GM12801 (cell line): ENCODE results near the gene VPREB1.

Source experiments
- TF ChIP-seq, protein P1 (sequence below): IDR thresholded peaks from one replicate; pipeline ENCODE4 v1.5.1; 2011; ENCODE audit warnings: control low read depth; ENCODE audit not compliant: insufficient read length; ENCODE audit errors: extremely low read depth

The VPREB1 gene

DNA sequence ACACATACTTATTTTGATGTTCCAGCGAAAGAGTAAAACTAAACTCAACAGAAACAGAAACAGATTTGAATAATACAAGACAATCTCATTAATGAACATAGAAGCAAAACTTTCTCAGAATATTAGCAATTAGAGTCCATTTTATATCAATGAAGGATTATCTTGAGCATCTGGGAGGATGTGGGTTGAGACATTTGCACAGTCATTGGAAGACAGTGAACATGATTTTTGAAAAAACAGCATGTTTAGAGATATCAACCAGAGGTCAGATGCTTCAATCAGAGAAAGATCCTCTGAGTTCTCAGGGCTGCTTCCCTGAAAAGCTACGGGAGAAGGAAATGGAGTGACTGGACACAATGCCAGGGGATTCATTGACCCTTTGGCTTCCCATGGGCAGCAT is 35.9 kb upstream of the VPREB1 start:
- TF ChIP-seq, protein P1, sequence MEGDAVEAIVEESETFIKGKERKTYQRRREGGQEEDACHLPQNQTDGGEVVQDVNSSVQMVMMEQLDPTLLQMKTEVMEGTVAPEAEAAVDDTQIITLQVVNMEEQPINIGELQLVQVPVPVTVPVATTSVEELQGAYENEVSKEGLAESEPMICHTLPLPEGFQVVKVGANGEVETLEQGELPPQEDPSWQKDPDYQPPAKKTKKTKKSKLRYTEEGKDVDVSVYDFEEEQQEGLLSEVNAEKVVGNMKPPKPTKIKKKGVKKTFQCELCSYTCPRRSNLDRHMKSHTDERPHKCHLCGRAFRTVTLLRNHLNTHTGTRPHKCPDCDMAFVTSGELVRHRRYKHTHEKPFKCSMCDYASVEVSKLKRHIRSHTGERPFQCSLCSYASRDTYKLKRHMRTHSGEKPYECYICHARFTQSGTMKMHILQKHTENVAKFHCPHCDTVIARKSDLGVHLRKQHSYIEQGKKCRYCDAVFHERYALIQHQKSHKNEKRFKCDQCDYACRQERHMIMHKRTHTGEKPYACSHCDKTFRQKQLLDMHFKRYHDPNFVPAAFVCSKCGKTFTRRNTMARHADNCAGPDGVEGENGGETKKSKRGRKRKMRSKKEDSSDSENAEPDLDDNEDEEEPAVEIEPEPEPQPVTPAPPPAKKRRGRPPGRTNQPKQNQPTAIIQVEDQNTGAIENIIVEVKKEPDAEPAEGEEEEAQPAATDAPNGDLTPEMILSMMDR = no peak

DNA sequence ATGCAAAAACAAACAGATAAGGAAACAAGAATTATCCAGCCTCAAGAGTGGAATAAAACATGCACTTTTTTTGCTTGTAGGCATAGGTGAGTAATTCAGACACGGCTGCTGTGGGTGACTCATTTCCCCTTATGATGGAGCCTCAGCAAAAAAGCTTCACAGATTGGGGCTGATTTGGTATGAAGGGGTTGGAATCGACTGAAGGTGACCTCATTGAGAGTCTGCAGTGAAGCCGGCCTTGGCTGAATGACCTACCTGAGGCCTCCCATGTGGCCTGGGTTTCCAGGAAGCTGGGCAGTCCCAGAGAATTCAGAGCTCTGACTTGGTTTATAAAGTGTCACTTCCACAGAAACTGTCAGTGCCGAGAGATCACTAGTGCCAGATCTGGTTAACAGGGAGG is 34.2 kb upstream of the VPREB1 start:
- TF ChIP-seq, protein P1 = no peak

DNA sequence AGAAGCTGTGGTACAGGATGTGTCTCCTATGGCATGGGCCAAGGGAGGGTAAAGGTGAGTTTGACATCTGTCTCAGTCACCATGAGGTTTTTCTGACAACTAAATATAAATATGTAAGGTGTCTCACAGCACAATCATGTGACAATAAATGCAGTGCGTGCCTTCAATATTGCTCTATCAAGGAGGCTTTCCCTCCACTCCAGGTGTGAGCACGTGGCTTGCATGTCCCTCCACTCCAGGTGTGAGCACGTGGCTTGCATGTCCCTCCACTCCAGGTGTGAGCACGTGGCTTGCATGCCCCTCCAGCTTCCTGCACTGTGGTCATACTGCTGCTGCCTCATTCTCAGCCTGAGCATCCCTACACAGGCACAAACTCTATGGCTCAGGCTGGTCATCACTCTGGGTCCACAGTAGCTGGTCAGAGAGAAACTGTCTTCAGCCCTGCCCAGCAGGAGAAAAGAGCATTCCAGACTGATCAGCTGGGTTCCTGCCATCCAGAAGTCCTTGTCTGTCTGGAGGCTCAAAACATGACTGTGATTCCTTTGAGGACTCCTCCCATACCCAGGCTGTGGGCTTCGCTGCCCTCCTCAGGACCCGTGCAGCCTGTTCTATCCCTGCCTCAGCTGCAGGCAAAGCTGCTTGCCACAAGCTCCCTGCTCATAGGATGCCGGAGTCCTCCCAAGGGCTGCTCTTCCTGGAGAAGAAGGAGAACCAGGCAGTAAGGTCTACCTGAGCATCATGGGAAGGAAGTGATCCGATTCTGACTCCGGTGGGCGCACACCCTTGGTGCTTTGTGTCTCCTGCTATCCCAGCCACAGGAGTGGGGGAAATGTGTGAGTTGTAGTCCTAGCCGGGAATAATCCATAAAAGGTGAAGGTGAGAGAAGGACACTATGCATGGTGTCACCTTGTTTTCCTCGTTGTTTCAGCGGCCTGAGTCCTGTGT is 33.4 kb upstream of the VPREB1 start:
- TF ChIP-seq, protein P1 = no peak

DNA sequence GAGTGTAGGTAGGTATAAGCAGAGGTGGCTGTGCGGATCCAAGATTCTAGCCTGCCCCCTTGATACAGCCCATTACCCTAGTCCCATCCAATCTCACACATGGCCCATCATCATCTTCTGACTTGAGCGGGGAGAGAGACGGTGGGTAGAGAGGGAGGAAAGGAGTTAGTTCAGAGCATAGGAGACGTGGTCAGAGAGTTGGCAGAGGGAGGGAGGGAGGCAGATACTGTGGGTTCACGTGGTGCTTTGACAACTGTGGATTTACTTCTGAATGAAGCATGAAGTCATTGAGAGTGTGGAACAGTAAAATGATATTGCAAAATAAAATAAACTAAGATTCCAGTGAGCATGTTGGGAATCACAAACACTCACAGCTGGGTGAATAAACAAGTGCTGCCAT is 31.4 kb upstream of the VPREB1 start:
- TF ChIP-seq, protein P1 = no peak

DNA sequence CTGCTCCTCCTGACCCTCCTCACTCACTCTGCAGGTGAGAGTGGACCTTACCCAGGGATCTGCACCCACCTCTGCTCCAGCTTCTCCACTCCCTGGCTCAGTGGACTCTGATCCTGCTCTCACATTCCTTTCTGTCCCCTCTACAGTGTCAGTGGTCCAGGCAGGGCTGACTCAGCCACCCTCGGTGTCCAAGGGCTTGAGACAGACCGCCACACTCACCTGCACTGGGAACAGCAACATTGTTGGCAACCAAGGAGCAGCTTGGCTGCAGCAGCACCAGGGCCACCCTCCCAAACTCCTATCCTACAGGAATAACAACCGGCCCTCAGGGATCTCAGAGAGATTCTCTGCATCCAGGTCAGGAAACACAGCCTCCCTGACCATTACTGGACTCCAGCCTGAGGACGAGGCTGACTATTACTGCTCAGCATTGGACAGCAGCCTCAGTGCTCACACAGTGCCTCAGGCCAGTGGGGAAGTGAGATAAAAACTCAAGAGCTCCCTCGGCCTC is 29.7 kb upstream of the VPREB1 start:
- TF ChIP-seq, protein P1 = no peak

DNA sequence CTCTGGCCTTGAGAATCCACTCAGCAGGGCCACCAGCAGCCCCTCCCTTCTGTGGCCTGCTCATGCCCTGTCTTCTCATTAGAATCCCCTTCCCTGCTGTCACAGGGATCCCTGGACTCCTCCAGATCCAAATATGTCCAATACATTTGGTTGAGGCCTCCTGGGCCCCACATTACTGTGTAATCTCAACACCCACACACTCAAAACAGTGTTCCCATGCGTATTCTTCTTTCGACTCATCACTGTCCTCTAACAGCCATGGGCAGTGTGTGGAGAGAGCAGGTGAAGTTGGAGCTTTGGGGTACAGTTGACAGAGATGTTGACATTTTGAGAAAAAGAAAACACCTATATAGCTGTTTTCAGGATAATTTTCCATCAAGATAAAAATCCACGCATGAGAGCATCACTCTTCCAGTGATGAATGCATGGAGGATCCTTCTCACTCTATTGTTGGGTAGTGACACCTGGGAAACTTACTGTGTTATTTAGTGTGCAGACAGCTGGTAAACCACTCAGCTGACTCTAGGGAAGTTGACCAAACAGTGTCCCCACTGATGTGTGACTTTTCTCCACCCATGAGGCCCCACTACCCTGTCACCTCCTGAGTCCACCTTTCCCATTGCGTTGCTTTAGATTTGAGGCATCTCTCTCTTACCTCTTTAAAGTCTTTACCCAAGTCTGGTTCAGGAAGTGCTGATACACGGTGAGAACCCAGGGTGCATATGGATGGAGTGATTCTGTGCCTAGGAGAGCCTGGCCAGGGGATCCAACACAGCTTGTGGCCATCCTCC is 28.7 kb upstream of the VPREB1 start:
- TF ChIP-seq, protein P1 = no peak

DNA sequence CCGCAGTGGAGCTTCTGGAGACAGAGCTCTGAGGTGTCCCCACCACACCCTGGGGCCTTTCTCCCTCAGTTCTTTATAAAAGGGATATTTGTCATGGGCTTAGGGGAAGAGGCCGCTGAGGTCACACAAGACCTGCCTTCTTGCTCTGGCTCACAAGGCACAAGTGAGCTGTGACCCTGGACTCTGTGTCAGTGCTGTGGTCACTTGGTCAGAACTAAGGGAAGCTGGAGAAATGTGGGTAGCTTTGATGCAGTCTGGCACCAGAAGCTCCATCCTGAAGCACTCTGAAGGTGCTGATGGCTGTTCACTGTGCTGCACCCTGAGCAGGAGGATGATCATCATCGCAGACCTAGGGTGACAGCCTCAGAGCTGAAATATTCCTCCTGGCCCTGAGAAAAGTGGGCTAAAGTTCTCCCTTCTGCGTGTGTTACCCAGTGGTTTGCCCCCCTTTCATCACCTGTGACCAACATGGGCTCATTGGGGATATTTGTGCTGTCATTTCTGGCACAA is 28.1 kb upstream of the VPREB1 start:
- TF ChIP-seq, protein P1 = no peak
